ENCODE data around the gene SLC9A8.

Gene SLC9A8

GRCh38 chr20:49784291-49784690, 28.3 kb upstream of the SLC9A8 start:
- TF ChIP-seq TAF1 (IDR thresholded peaks at IDR 0.05; ENCODE audit: low read depth) (no peak), EGR1 (IDR thresholded peaks at IDR 0.05) (no peak), YY1 (IDR thresholded peaks at IDR 0.05; ENCODE audit: low read depth) (no peak), RAD21 (IDR thresholded peaks at IDR 0.05; ENCODE audit: low read depth) (no peak), EP300 (IDR thresholded peaks at IDR 0.05; ENCODE audit: borderline replicate concordance) (no peak), MAX (IDR thresholded peaks at IDR 0.05) (no peak), TEAD4 (IDR thresholded peaks at IDR 0.05) (no peak), USF1 (IDR thresholded peaks at IDR 0.05) (no peak), TCF12 (IDR thresholded peaks at IDR 0.05; ENCODE audit: low read depth) (no peak), REST (IDR thresholded peaks at IDR 0.05; ENCODE audit: low read depth) (no peak)

- TF ChIP-seq CEBPB (IDR thresholded peaks at IDR 0.05) (no peak), EGR1 (IDR thresholded peaks at IDR 0.05) (no peak), TAF1 (IDR thresholded peaks at IDR 0.05; ENCODE audit: low read depth) (no peak), RAD21 (IDR thresholded peaks at IDR 0.05; ENCODE audit: low read depth) (no peak), YY1 (IDR thresholded peaks at IDR 0.05; ENCODE audit: low read depth) (no peak), USF1 (IDR thresholded peaks at IDR 0.05) (no peak), TCF12 (IDR thresholded peaks at IDR 0.05; ENCODE audit: low read depth) (no peak), NFIC (IDR thresholded peaks at IDR 0.05) (no peak), REST (IDR thresholded peaks at IDR 0.05; ENCODE audit: low read depth) (no peak), EP300 (IDR thresholded peaks at IDR 0.05; ENCODE audit: borderline replicate concordance) (no peak), FOXM1 (IDR thresholded peaks at IDR 0.05; ENCODE audit: borderline replicate concordance, low read depth) (no peak), MAX (IDR thresholded peaks at IDR 0.05) (no peak), ZBTB7A (IDR thresholded peaks at IDR 0.05; ENCODE audit: low read depth) (no peak), CREB1 (IDR thresholded peaks at IDR 0.05; ENCODE audit: low read depth) (no peak), TEAD4 (IDR thresholded peaks at IDR 0.05) (no peak)
Measured at GRCh38 chr20:49785149-49785851, 27.3 kb upstream of the SLC9A8 start.

GRCh38 chr20:49785852-49786175, 26.8 kb upstream of the SLC9A8 start:
- no peak for TF ChIP-seq EGR1 (IDR thresholded peaks at IDR 0.05)
- TF ChIP-seq EP300 (IDR thresholded peaks at IDR 0.05; ENCODE audit: borderline replicate concordance): no peak
- no peak for TF ChIP-seq CEBPB (IDR thresholded peaks at IDR 0.05)
- TF ChIP-seq ZBTB7A (IDR thresholded peaks at IDR 0.05; ENCODE audit: low read depth): no peak
- TF ChIP-seq FOXM1 (IDR thresholded peaks at IDR 0.05; ENCODE audit: borderline replicate concordance, low read depth): no peak
- no peak for TF ChIP-seq TAF1 (IDR thresholded peaks at IDR 0.05; ENCODE audit: low read depth)
- no peak for TF ChIP-seq TCF12 (IDR thresholded peaks at IDR 0.05; ENCODE audit: low read depth)
- TF ChIP-seq CREB1 (IDR thresholded peaks at IDR 0.05; ENCODE audit: low read depth): no peak
- TF ChIP-seq NFIC (IDR thresholded peaks at IDR 0.05): no peak
- no peak for TF ChIP-seq RAD21 (IDR thresholded peaks at IDR 0.05; ENCODE audit: low read depth)
- TF ChIP-seq YY1 (IDR thresholded peaks at IDR 0.05; ENCODE audit: low read depth): no peak
- TF ChIP-seq TEAD4 (IDR thresholded peaks at IDR 0.05): no peak
- TF ChIP-seq REST (IDR thresholded peaks at IDR 0.05; ENCODE audit: low read depth): no peak
- TF ChIP-seq MAX (IDR thresholded peaks at IDR 0.05): no peak
- TF ChIP-seq USF1 (IDR thresholded peaks at IDR 0.05): no peak

All from Ishikawa (cell line).